ENCODE measurements around the gene METTL17.
"Not testable (repeated sequence)": the region's sequence is repeated elsewhere in the genome, so short reads cannot be mapped to it uniquely, and the experiment has no call there.

The METTL17 gene, protein sequence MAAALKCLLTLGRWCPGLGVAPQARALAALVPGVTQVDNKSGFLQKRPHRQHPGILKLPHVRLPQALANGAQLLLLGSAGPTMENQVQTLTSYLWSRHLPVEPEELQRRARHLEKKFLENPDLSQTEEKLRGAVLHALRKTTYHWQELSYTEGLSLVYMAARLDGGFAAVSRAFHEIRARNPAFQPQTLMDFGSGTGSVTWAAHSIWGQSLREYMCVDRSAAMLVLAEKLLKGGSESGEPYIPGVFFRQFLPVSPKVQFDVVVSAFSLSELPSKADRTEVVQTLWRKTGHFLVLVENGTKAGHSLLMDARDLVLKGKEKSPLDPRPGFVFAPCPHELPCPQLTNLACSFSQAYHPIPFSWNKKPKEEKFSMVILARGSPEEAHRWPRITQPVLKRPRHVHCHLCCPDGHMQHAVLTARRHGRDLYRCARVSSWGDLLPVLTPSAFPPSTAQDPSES

DNA sequence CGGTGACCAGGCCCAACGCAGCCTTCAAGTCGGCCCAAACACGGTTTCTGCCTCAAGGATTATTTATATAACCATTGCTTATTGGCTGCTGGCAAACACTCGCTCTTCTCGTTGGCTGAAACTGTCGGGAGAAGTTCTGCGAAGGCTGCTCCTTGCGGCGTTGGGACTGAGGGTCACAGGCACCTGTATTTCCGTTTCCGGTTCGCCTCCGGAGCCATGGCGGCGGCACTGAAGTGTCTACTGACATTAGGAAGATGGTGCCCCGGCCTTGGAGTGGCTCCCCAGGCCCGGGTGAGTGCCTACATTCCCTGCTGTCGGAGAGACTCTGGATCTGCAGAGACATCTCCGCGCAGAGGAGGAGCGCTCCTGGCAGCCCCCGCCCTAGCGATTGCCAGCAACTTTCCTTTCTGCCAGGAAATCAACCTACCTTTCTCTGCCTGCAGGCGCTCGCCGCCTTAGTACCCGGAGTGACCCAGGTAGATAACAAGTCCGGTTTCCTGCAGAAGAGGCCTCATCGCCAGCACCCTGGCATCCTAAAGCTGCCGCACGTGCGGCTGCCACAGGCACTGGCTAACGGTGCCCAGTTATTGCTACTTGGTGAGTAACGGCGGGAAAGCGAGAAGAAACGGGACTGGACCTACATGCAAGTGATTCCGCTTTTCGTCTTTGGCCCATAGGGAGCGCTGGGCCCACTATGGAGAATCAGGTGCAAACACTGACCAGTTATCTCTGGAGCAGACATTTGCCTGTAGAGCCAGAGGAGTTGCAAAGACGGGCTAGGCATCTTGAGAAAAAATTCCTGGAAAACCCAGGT lies at the start of gene METTL17:
Gene METTL17 (plus strand): TSS at position 194 of the 814 bp plus-strand sequence. CDS start 23 bp downstream, at position 217.
- FAIRE-seq: no peak

GRCh38 chr14:20945146-20945545 lies 44.6 kb upstream of the METTL17 start:
- FAIRE-seq: not testable (repeated sequence)

- not testable (repeated sequence) for FAIRE-seq
These were observed 43.1 kb upstream of the METTL17 start for GRCh38 chr14:20946707-20947106.

- not testable (repeated sequence) for FAIRE-seq
These were observed 34.8 kb upstream of the METTL17 start, which contains the start of gene RNASE2 for GRCh38 chr14:20954736-20955537. Gene RNASE2 (plus strand): TSS chr14:20955487. CDS start chr14:20955772, 285 bp downstream.

- not testable (repeated sequence) for FAIRE-seq
These were observed 34.3 kb upstream of the METTL17 start for GRCh38 chr14:20955538-20955873.

GRCh38 chr14:20956376-20956976 lies 33.3 kb upstream of the METTL17 start:
- FAIRE-seq: no peak

- FAIRE-seq: not testable (repeated sequence)
These were observed 30.8 kb upstream of the METTL17 start for GRCh38 chr14:20958946-20959345.

- no peak for FAIRE-seq
These were observed 20.4 kb upstream of the METTL17 start for GRCh38 chr14:20969336-20969735.

DNA sequence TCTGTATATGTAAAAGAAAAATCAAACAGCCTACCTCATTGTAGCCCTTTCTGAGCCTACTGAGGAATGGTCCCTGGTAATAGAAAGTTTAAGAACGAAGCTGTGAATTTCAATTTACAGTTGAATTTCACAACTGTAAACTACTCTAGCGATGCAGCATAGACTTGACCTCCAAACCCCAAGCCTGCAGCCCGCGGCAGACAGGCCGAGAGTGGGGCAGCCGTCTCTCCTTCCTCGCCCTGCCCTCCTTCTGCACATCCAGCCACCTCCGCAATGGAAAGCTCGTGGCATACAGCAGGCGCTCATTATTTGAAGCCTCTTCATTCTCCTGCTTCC lies 19.2 kb upstream of the METTL17 start:
- FAIRE-seq: no peak

DNA sequence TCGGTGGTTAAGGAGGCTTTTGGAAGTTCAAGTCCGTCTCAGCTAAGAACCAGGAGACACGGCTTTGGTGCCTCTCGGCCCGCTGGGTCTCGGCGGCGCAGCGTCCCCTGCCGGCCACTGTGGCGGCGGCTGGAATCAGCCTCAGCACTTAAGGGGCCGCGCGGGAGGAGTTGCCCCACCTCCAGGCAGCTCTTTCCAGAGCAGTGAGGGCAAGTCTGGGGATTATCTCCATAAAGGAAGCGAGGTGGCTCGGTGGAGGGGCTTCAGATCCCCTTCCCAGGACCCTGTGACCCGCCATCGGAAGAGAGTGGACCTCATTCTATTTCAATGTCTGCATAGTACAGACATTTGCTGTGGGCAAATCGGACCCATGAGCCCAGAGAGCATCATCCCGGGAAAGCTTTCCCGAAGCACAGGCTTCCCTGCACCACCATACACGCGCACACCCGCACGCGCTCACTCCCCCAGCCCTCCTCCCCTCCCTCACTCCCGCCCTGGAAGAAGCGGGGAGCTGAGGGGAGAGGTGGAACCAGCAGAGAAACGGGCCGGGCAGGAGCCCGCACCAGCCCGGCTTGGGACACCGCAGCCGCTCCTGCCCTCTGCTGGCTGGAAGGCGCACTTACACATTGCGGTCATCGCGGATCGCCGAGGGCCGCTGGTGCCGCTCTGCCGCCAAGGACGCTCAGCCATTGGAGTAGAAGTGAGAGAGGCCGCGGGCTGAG lies 18.6 kb upstream of the METTL17 start:
- no peak for FAIRE-seq

DNA sequence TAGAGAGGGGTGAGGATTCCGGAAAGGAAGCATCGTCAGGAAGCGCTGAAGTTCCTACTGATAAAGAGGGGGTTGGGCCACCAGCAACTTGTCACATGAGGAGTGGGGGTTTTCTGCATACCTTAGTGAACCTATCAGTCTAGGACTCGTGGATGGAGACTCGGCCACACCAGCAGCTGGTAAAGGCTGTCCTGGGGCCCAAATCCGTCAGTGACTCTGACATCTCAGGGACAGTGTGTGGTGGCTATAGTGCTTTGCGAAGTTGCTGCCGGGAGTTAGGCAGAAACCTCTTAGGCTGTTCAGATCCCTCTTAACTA lies 18.1 kb upstream of the METTL17 start:
- no peak for FAIRE-seq

DNA sequence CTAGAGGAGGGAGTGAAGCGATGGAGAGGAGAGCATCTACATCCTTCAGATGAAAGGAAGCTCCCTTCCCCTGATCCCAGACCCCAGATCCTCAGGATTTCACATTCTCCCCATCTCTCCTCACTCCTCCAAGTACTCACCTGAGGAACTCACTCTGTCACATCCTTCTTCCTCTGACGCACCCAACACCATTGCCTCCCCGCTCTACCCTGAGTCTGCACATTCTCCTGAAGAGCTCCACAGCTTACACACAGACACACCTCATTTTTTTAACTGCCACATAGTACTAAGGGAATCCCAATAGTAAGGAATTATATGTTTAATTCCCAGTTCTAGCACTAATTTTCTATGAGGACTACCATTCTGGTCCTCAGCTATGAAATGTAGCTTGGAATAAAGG lies 16.3 kb upstream of the METTL17 start:
- no peak for FAIRE-seq

DNA sequence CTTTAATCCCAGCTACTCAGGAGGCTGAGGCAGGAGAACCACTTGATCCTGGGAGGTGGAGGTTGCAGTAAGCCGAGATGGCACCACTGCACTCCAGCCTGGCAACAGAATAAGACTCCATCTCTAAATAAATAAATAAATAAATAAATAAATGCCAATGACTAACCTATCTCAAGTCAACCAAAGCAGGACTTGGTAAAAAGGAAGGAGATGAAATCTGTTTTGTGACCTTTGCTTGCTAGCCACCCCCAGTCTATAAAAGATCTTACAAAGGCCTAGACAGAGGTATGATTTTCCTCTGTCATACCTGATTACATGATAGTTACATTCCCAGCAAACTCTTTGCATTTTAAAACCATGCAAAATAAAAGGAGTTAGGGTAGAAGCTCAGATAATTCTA lies 13.5 kb upstream of the METTL17 start:
- FAIRE-seq: no peak

- no peak for FAIRE-seq
These were observed 11.1 kb upstream of the METTL17 start for GRCh38 chr14:20978687-20979086.

- no peak for FAIRE-seq
These were observed 8.9 kb upstream of the METTL17 start for GRCh38 chr14:20980906-20981305.

GRCh38 chr14:20982646-20983369 lies 7.0 kb upstream of the METTL17 start:
- no peak for FAIRE-seq

DNA sequence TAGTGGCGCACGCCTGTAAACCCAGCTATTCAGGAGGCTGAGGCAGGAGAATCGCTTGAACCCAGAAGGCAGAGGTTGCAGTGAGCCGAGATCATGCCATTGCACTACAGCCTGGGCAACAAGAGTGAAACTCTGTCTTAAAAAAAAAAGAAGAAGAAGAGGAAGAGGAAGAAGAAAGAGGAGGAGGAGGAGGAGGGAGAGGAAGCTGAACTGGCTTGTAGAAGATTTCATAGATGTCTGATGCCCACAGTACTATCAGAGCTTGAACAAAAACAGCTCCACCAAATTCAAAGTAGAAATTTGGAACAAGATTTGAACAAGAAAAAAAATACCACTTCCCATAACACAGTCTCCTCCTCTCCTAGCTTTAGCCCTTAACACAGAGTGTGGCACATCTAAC lies 4.1 kb upstream of the METTL17 start:
- FAIRE-seq: not testable (repeated sequence)

DNA sequence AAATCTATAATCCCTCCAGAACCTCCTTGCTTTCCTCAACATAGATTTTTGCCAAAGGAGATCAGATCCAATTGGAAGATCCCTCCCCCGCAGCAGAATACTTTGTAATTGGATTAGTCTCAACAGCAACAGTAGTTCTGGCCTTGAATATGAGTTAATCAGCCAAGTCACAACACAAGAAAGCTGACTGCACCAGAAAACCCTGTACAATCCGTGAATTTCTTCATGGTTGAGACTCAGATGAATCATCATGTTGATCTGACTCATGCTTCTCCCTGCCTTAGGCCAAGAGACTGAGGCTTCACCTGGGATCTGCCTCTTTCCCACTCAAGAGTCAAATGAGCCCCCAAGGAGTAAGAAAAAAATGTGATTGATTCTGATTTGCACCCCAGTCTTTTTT lies 3.0 kb upstream of the METTL17 start:
- FAIRE-seq: no peak

GRCh38 chr14:20988717-20989470 lies 886 bp upstream of the METTL17 start:
- FAIRE-seq: no peak

- no peak for FAIRE-seq
These were observed 351 bp upstream of the METTL17 start for GRCh38 chr14:20989471-20989786.

- FAIRE-seq: no peak
These were observed 6.7 kb downstream of the METTL17 start for GRCh38 chr14:20996521-20996920.
